NCI-H2196 treated with DMSO at 0.1 percent for 48 hours (cell line): Measurements from ENCODE around the gene MNDA.
"Not testable (repeated sequence)": the region's sequence is repeated elsewhere in the genome, so short reads cannot be mapped to it uniquely, and the experiment has no call there.

ENCODE experiments used
- DNase-seq: peaks from one replicate; lab custom pipeline; 2025; ENCODE audit not compliant: unreplicated experiment; lab: John Stamatoyannopoulos, UW

MNDA gene

DNA sequence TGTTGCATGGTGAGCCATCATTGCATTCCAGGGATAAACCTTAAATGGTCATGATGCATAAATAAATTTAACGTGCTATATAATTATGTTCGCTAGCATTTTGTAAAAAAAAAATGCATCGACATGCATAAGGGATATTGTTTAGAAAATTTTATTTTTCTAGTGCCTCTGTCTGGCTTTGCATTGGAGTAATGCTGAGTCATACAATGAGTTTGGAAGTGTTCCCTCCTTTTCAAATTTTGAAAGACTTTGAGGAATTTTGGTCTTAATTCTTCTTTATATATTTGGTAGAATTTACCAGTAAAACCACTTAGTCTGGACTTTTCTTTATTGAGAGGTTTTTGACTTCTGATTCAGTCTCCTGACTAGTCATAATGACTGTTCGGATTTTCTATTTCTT lies 4.9 kb downstream of the MNDA start:
- DNase-seq: no peak

DNA sequence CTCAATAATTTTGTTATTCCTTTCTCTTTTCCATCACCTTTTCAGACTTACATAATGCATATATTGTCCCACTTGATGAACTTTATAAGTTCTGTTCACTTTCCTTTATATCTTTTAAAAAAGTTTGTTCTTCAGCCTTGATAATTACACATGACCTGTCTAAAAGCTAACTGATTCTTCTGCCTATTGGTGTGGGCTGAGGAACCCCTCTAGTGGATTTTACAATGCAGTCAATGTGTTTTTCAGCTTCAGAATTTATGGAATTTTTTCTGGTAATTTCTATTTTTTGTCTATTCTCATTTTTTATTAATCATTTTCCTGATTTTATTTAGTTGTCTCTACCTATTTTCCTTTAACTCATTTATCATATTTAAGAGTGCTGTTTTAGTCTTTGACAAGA lies 7.5 kb downstream of the MNDA start:
- DNase-seq: no peak

DNA sequence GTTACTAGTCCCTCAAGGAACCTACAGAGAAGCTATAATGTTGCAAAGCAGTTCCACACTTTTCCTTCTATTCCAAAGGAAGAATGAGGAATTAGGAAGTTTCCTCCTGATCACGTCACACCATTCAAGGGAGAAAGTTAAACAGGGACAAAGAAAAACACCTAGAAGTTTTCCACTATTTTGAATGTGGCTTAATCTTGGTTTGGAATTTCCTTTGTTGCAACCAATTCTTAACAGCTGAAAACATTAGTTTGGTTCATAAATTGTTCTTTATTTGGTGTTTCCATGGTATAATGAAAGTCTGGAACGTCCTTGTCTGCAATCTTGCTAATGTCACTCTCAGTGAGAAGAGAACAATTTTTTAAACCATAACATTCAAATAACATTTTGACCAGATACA lies 8.4 kb downstream of the MNDA start:
- DNase-seq: no peak

DNA sequence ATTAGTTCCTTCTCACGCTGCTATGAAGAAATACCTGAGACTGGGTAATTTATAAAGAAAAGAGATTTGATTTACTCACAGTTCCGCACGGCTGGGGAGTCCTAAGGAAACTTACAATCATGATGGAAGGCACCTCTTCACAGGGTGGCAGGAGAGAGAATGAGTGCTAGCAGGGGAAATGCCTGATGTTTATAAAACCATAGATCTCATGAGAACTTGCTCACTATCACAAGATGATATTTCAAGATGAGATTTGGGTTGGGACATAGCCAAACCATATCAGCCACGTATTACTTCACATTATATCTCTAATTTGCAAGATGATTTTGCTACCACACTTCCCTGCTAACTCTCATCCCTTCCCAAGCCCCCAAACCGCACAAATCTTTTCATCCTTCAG lies 9.1 kb downstream of the MNDA start:
- DNase-seq: no peak

DNA sequence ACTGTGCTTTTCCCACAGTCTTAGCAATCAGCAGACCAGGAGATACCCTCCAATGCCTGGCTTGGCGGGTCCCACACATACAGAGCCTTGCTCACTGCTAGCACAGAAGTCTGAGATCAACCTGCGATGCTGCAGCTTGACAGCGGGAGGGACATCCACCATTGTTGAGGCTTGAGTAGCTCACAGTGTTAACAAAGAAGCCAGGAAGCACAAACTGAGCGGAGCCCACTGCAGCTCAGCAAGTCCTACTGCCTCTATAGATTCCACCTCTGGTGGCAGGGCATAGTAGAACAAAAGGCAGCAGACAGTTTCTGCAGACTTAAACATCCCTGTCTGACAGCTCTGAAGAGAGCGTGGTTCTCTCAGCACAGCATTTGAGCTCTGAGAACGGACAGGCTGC lies 33.4 kb downstream of the MNDA start:
- DNase-seq: no peak

DNA sequence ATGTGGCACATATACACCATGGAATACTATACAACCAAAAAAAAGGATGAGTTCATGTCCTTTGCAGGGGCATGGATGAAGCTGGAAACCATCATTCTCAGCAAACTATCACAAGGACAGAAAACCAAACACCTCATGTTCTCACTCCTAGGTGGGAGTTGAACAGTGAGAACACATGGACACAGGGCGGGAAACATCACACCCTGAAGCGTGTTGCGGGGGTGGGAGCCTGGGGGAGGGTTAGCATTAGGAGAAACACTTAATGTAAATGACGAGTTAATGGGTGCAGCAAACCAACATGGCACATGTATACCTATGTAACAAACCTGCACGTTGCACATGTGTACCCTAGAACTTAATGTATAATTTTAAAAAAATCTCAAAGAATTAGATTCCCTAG lies 39.3 kb downstream of the MNDA start:
- DNase-seq: not testable (repeated sequence)

DNA sequence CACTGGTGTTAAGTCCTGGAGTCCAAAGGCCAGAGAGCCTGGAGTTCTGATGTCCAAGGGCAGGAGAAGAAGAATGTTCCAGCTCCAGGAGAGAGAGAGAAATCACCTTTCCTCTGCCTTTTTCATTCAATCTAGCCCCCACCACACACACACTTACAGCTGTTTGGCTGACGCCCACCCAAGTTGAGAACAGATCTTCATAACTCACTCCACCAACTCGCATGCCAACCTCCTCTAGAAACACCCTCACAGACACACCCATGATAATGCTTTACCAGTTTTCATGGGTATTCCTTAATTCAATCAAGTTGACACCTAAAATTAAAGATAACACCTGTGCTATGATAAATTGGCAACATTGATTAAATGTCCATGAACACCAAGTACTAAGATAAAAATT lies 42.0 kb downstream of the MNDA start:
- DNase-seq: no peak

DNA sequence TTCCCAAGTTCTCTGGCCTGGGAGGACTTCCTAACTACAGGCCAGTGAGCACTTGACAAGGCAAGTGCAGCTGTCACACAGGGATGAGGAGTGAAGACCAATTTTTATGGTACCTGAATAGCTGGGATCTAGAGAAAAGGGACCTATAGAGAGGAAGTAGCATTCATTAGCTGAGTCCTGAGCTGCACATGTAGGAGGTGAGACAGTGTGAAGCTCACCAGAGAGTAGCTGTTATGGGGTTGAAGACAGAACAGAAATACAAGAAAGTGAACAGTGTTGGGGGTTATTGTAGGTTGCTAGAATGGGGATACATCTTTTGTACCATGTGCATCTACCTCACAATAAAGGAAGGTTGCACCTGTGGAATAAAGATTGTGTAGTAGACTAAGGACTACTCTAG lies 62.5 kb downstream of the MNDA start:
- DNase-seq: no peak

DNA sequence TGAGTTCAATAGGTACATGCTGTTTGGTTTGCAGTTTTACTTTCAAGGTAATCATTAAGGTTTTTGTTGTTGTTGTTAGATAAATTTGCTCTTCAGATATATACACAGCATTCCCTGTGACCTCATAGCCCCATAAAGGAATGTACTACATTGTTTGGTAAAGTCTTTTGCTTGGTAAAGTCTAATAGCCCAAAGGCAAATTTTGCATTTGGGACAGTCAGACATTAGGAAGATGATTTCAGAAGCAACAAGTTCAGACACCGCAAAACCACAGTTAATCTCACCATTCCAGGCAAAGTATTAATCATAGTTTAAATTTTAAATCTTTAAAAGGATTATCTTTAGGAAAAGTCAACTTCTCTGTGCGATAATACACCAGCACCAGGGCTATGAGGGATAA lies 67.6 kb downstream of the MNDA start:
- no peak for DNase-seq
